ENCODE results near the gene SLC25A43. TPM values are rescaled to one million over a fixed set of nuclear protein-coding genes. Genes with fewer than 3 reads are reported as not detected.

Gene SLC25A43
- total RNA-seq, 2 experiments from 2014 or later = 13.7 to 15.6 TPM

DNA sequence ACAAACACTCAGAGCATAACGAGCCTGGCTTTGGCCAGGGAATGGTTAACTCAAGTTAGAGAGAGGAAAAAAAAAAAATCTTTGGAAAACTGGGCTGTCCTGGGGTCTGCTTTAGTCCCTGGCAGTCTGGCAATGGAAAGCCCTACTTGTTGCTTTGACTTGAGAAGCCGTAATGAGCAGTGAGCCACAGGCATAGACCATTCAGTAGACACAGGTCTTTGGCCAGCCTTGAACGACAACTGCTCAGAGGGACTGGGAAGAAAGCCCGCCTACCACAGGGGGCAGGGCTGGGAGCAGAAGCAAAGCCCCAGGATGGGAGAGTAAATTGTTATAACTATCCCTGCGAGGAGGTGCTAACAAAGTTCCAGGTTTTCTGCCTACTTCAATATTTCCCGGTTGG, 25.9 kb downstream of the SLC25A43 start:
- intact Hi-C loops (cut with micrococcal nuclease; ENCODE audit: unreplicated experiment) = no loop called here
- Histone ChIP-seq H3K4me2 (ENCODE audit: low read length) (peak overlapping the region; percentile 62; the same call in 1 of the 2 replicates), H3K79me2 (ENCODE audit: insufficient read depth, low read depth, low read length) (no peaks in the 10 kb centered on the region), H4K20me1 (ENCODE audit: insufficient read depth, low read length) (no peaks in the 10 kb centered on the region), H3K4me3 (ENCODE audit: low read depth, low read length, poor library complexity, severe bottlenecking) (no peak overlapping the region), H2AFZ (ENCODE audit: low read length) (no peak overlapping the region), H3K9me2 (ENCODE audit: insufficient read depth, low read length) (no peaks in the 10 kb centered on the region), H3K9me3 (ENCODE audit: low read length) (no peaks in the 10 kb centered on the region), H3K36me3 (ENCODE audit: insufficient read depth, low read length) (peaks cover 5% of the 10 kb centered on the region), H3K27ac (ENCODE audit: low read depth, low read length, poor library complexity, severe bottlenecking) (no peak overlapping the region), H3K4me1 (ENCODE audit: insufficient read depth, low read length, poor library complexity, severe bottlenecking) (peaks cover 32% of the 10 kb centered on the region)
- no peak for DNase-seq (ENCODE audit: low spot score)
- TF ChIP-seq EZH2phosphoT487 (IDR thresholded peaks at IDR 0.05; ENCODE audit: borderline replicate concordance, low read depth, low read length) = no peak
- no peak for TF ChIP-seq CTCF (conservative IDR thresholded peaks at IDR 0.05; ENCODE audit: low read length)
- BruUV-seq (replicated peaks) = no TSS peak
- ChIA-PET CTCF (ENCODE audit: unreplicated experiment) (no interaction called here), POLR2A (no interaction called here)

- TF ChIP-seq CTCF (conservative IDR thresholded peaks at IDR 0.05; ENCODE audit: low read length) (no peak), EZH2phosphoT487 (IDR thresholded peaks at IDR 0.05; ENCODE audit: borderline replicate concordance, low read depth, low read length) (no peak)
- no TSS peak for BruUV-seq (replicated peaks)
- Histone ChIP-seq H3K4me3 (ENCODE audit: low read depth, low read length, poor library complexity, severe bottlenecking) (peak overlapping the region; percentile 2), H3K4me1 (ENCODE audit: insufficient read depth, low read length, poor library complexity, severe bottlenecking) (peaks cover 32% of the 10 kb centered on the region), H3K4me2 (ENCODE audit: low read length) (peak overlapping the region; percentile 62), H3K9me2 (ENCODE audit: insufficient read depth, low read length) (no peaks in the 10 kb centered on the region), H2AFZ (ENCODE audit: low read length) (peak overlapping the region; percentile 40; the same call in 1 of the 2 replicates), H3K9me3 (ENCODE audit: low read length) (no peaks in the 10 kb centered on the region), H3K36me3 (ENCODE audit: insufficient read depth, low read length) (peaks cover 5% of the 10 kb centered on the region), H3K79me2 (ENCODE audit: insufficient read depth, low read depth, low read length) (no peaks in the 10 kb centered on the region), H3K27ac (ENCODE audit: low read depth, low read length, poor library complexity, severe bottlenecking) (peak overlapping the region; percentile 75), H4K20me1 (ENCODE audit: insufficient read depth, low read length) (no peaks in the 10 kb centered on the region)
- intact Hi-C loops (cut with micrococcal nuclease; ENCODE audit: unreplicated experiment) = no loop called here
- peak; percentile 78 for DNase-seq (ENCODE audit: low spot score)
- ChIA-PET CTCF (ENCODE audit: unreplicated experiment) (interaction anchor here (0.6 kb wide), 1 partner anchor 1322 kb away, joined by 4 read pairs; no protein-coding TSS in a partner anchor), POLR2A (interaction anchor here (0.5 to 1.5 kb wide), 8 partner anchors 18 to 1081 kb away, joined by 3 to 5 read pairs (median 3); partner anchors contain the start of genes SLC25A43 and WDR44)
Measured at GRCh38 chrX:119427024-119427794, 28.1 kb downstream of the SLC25A43 start.

DNA sequence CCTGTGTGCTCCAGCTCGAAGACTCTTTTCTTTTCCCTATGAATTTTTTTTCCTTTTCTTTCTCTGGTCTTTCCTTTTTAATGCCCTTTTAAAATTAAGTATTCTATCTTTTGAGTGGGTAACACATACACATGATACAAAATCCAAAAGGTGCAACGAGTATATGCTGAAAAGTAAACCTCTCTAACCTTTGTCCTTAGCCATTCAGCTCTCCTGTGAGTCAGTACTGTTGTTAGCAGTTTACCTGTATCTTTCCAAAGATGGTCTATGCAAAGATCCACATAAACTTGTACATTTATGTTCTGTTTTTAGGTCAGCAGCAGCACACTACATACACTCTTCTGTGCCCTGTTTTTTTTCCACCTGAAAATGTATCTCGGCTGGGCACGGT, 28.7 kb downstream of the SLC25A43 start:
- POLR2A ChIA-PET = interaction anchor here (0.5 to 0.6 kb wide), 2 partner anchors 46 to 298 kb away, joined by 3 read pairs; no protein-coding TSS in a partner anchor
- CTCF ChIA-PET (ENCODE audit: unreplicated experiment) = interaction anchor here (0.6 kb wide), 1 partner anchor 1322 kb away, joined by 4 read pairs; no protein-coding TSS in a partner anchor
- BruUV-seq (replicated peaks) = no TSS peak

More for the DNA sequence above, 28.7 kb downstream of the SLC25A43 start:
- no peaks in the 10 kb centered on the region for H3K9me2 ChIP-seq (ENCODE audit: insufficient read depth, low read length)
- DNase-seq (ENCODE audit: low spot score) = no peak
- peaks cover 5% of the 10 kb centered on the region for H3K36me3 ChIP-seq (ENCODE audit: insufficient read depth, low read length)
- H3K27ac ChIP-seq (ENCODE audit: low read depth, low read length, poor library complexity, severe bottlenecking) = peak overlapping the region; percentile 75
- intact Hi-C loops (cut with micrococcal nuclease; ENCODE audit: unreplicated experiment) = no loop called here
- no peaks in the 10 kb centered on the region for H3K79me2 ChIP-seq (ENCODE audit: insufficient read depth, low read depth, low read length)
- no peaks in the 10 kb centered on the region for H3K9me3 ChIP-seq (ENCODE audit: low read length)
- H3K4me2 ChIP-seq (ENCODE audit: low read length) = peak overlapping the region; percentile 62
- H2AFZ ChIP-seq (ENCODE audit: low read length) = peak overlapping the region; percentile 40; the same call in 1 of the 2 replicates
- H4K20me1 ChIP-seq (ENCODE audit: insufficient read depth, low read length) = no peaks in the 10 kb centered on the region
- TF ChIP-seq CTCF (conservative IDR thresholded peaks at IDR 0.05; ENCODE audit: low read length) (no peak), EZH2phosphoT487 (IDR thresholded peaks at IDR 0.05; ENCODE audit: borderline replicate concordance, low read depth, low read length) (no peak)
- H3K4me1 ChIP-seq (ENCODE audit: insufficient read depth, low read length, poor library complexity, severe bottlenecking) = peaks cover 32% of the 10 kb centered on the region
- H3K4me3 ChIP-seq (ENCODE audit: low read depth, low read length, poor library complexity, severe bottlenecking) = no peak overlapping the region

All from OCI-LY7 (cell line).